HL-60 (cell line): ENCODE results near the gene ABCC1.

Experiments
- DNase-seq, 2 experiments: peaks; one replicate each; pipeline ENCODE4 v3.0.0-alpha.2; 2010 to 2020; ENCODE audit warnings: low read depth in 1 of 2, low spot score in 1 of 2
- H3K27ac ChIP-seq: fragments of 250-450 bp; sonication (Bioruptor Pico); replicated peaks from 2 replicates; pipeline ENCODE4 v1.5.1; 2020; ENCODE audit warnings: mild to moderate bottlenecking, moderate library complexity
- H3K27me3 ChIP-seq: fragments of 250-450 bp; sonication (Bioruptor Pico); 2 replicates; pipeline ENCODE4 v1.5.1; 2021; ENCODE audit warnings: mild to moderate bottlenecking, moderate library complexity; ENCODE audit not compliant: insufficient read depth, poor library complexity, severe bottlenecking
- H3K4me3 ChIP-seq: replicated peaks from 2 replicates; pipeline ENCODE4 v1.5.1; 2011; ENCODE audit warnings: mild to moderate bottlenecking, control low read depth, low read length; ENCODE audit not compliant: insufficient read depth
- GABPA ChIP-seq: IDR thresholded peaks from 2 replicates; pipeline ENCODE4 v1.6.1; 2012; ENCODE audit warnings: low read depth
- POLR2AphosphoS5 ChIP-seq: IDR thresholded peaks from 2 replicates; pipeline ENCODE4 v1.6.1; 2012; ENCODE audit warnings: low read depth
- REST ChIP-seq: IDR thresholded peaks from 2 replicates; pipeline ENCODE4 v1.6.1; 2012; ENCODE audit warnings: low read depth; ENCODE audit not compliant: insufficient replicate concordance
- SPI1 ChIP-seq: IDR thresholded peaks from 2 replicates; pipeline ENCODE4 v1.6.1; 2012; ENCODE audit warnings: low read depth, mild to moderate bottlenecking, borderline replicate concordance
- TF ChIP-seq, protein P1 (sequence below): IDR thresholded peaks from one replicate; pipeline ENCODE4 v1.5.1; 2011; ENCODE audit warnings: low read length, control low read depth, inconsistent platforms; ENCODE audit not compliant: insufficient read depth

ABCC1 gene

DNA sequence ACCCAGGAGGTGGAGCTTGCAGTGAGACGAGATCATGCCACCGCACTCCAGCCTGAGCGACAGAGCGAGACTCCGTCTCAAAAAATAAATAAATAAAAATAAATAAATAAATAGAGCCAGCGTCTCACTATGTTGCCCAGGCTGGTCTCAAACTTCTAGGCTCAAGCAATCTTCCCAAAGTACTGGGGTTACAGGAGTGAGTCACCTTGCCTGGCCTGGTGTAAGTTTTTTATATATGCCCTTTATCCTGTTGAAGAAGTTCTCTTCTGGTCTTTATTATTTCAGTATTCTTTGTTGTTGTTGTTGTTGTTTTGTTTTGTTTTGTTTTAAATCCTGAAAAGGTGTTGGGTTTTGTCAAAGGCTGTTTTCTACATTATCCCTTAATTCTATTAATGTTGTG, 30.1 kb upstream of the ABCC1 start:
- TF ChIP-seq REST (no peak), GABPA (no peak), SPI1 (no peak), POLR2AphosphoS5 (no peak)
- TF ChIP-seq, protein P1, sequence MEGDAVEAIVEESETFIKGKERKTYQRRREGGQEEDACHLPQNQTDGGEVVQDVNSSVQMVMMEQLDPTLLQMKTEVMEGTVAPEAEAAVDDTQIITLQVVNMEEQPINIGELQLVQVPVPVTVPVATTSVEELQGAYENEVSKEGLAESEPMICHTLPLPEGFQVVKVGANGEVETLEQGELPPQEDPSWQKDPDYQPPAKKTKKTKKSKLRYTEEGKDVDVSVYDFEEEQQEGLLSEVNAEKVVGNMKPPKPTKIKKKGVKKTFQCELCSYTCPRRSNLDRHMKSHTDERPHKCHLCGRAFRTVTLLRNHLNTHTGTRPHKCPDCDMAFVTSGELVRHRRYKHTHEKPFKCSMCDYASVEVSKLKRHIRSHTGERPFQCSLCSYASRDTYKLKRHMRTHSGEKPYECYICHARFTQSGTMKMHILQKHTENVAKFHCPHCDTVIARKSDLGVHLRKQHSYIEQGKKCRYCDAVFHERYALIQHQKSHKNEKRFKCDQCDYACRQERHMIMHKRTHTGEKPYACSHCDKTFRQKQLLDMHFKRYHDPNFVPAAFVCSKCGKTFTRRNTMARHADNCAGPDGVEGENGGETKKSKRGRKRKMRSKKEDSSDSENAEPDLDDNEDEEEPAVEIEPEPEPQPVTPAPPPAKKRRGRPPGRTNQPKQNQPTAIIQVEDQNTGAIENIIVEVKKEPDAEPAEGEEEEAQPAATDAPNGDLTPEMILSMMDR, result no peak
- Histone ChIP-seq H3K4me3 (no peak overlapping the region), H3K27me3 (no peaks in the 10 kb centered on the region), H3K27ac (no peak overlapping the region)
- no peak for DNase-seq

DNA sequence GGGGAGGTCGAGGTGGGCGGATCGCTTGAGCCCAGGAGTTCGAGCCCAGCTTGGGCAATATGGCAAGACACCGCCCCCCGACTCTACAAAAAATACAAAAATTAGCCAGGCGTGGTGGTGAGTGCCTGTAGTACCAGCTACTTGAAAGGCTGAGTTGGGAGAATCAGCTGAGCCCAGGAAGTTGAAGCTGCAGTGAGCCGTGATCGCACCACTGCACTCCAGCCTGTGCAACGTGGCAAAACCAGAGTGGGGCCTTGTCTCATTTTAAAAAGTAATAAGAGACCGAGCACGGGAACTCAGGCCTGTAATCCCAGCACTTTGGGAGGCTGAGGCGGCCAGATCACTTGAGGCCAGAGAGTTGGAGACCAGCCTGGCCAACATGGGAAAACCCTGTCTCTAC, 24.4 kb upstream of the ABCC1 start:
- Histone ChIP-seq H3K4me3 (no peak overlapping the region), H3K27me3 (no peaks in the 10 kb centered on the region), H3K27ac (no peak overlapping the region)
- TF ChIP-seq SPI1 (no peak), GABPA (no peak), POLR2AphosphoS5 (no peak), REST (no peak)
- TF ChIP-seq, protein P1, result no peak
- DNase-seq, result no peak

- no peak for TF ChIP-seq SPI1
- no peak for TF ChIP-seq REST
- no peak for TF ChIP-seq GABPA
- TF ChIP-seq POLR2AphosphoS5, result no peak
- TF ChIP-seq, protein P1, result no peak
- Histone ChIP-seq H3K27me3 (no peaks in the 10 kb centered on the region), H3K27ac (no peak overlapping the region), H3K4me3 (no peak overlapping the region)
- DNase-seq, result no peak
These were observed 23.8 kb upstream of the ABCC1 start for GRCh38 chr16:15925631-15926030.
